GM12878 (cell line): ENCODE data around the gene C1orf50. TPM values are rescaled to one million over a fixed set of nuclear protein-coding genes. Genes with fewer than 3 reads are reported as not detected.

Source experiments
- ATAC-seq: fragments of 200-7000 bp; cut with Tn5 transposase; 3 replicates; pipeline ENCODE4 v1.9.1; 2020; ENCODE audit warnings: mild to moderate bottlenecking, moderate library complexity
- BruUV-seq: library from RNA; stranded (reverse); fragments of 400-500 nt; replicated peaks from 2 replicates; lab custom pipeline; 2021; lab: Mats Ljungman, UMichigan
- CTCF ChIA-PET: fragments of 300-600 bp; sonication (Branson Sonifier 250); formaldehyde crosslinking; extraction: SDS; loops from one replicate; lab custom pipeline; 2021; ENCODE audit warnings: inconsistent platforms; lab: Yijun Ruan, JAX
- POLR2A ChIA-PET: fragments of 350-600 bp; formaldehyde crosslinking; extraction: SDS; loops from one replicate; lab custom pipeline; 2021; ENCODE audit warnings: inconsistent platforms; lab: Charles Lee
- RAD21 ChIA-PET: fragments of 300-600 bp; sonication (Branson Sonifier 250); formaldehyde crosslinking; loops from one replicate; lab custom pipeline; 2023; ENCODE audit warnings: antibody characterized with exemption; ENCODE audit not compliant: unreplicated experiment; lab: Charles Lee
- SMC1A ChIA-PET: fragments of 300-600 bp; sonication (Branson Sonifier 250); formaldehyde crosslinking; loops from one replicate; lab custom pipeline; 2023; ENCODE audit not compliant: unreplicated experiment, uncharacterized antibody; lab: Charles Lee
- DNase-seq: peaks from one replicate; pipeline ENCODE4 v3.0.0-alpha.2; 2011; ENCODE audit warnings: low read depth, low spot score
- FAIRE-seq: peaks from 3 replicates; lab custom pipeline; 2011; peaks lifted over from hg19 to GRCh38; lab: Jason Lieb, UNC
- H2AFZ ChIP-seq: 2 replicates; pipeline ENCODE4 v1.6.0; 2011; ENCODE audit warnings: low read depth, low read length, control low read depth; ENCODE audit not compliant: control insufficient read depth
- H3K27ac ChIP-seq: 2 replicates; pipeline ENCODE4 v1.5.1; 2011; ENCODE audit warnings: control low read depth; ENCODE audit not compliant: control insufficient read depth, insufficient read depth
- H3K27me3 ChIP-seq, 2 experiments: replicated peaks in 1 of 2; 2 replicates each; pipeline versions ENCODE4 v1.6.0 to v1.6.1; 2011; ENCODE audit warnings: low read length in 1 of 2; ENCODE audit not compliant: control insufficient read depth in 2 of 2, insufficient read depth in 2 of 2
- H3K36me3 ChIP-seq, 2 experiments: 2 replicates each; pipeline ENCODE4 v1.5.1; 2011; ENCODE audit warnings: low read length in 1 of 2; ENCODE audit not compliant: control insufficient read depth in 2 of 2, insufficient read depth in 2 of 2
- H3K4me1 ChIP-seq: 2 replicates; pipeline ENCODE4 v1.6.1; 2011; ENCODE audit warnings: mild to moderate bottlenecking, low read length, moderate library complexity, mixed read lengths; ENCODE audit not compliant: control insufficient read depth, insufficient read depth
- H3K4me2 ChIP-seq: 2 replicates; pipeline ENCODE4 v1.6.0; 2011; ENCODE audit warnings: control low read depth; ENCODE audit not compliant: control insufficient read depth, insufficient read depth
- H3K4me3 ChIP-seq: fragments of 200-600 bp; sonication (generic); 2 replicates; pipeline ENCODE4 v1.5.1; 2016
- H3K79me2 ChIP-seq: 2 replicates; pipeline ENCODE4 v1.6.0; 2011; ENCODE audit warnings: low read length; ENCODE audit not compliant: control insufficient read depth, insufficient read depth
- H3K9ac ChIP-seq: 2 replicates; pipeline ENCODE4 v1.8.0; 2011; ENCODE audit warnings: low read length, control low read depth, mixed read lengths; ENCODE audit not compliant: control insufficient read depth, insufficient read depth
- H3K9me3 ChIP-seq: replicated peaks from 3 replicates; pipeline ENCODE4 v1.5.1; 2011; ENCODE audit warnings: mild to moderate bottlenecking, low read length; ENCODE audit not compliant: control insufficient read depth, insufficient read depth
- H4K20me1 ChIP-seq: 2 replicates; pipeline ENCODE4 v1.6.0; 2011; ENCODE audit not compliant: control insufficient read depth, insufficient read depth
- BCL11A ChIP-seq: IDR thresholded peaks from 2 replicates; pipeline ENCODE4 v1.6.1; 2011; ENCODE audit warnings: low read depth, low read length
- CTCF ChIP-seq, 3 experiments: IDR thresholded peaks in 2 of 3; conservative IDR thresholded peaks in 1 of 3; 2 replicates each; pipeline ENCODE4 v1.5.1; 2011; ENCODE audit warnings: low read depth in 3 of 3, low read length in 3 of 3, mild to moderate bottlenecking in 3 of 3, control low read depth in 2 of 3, moderate library complexity in 2 of 3, inconsistent platforms in 1 of 3, mixed read lengths in 1 of 3; ENCODE audit not compliant: control insufficient read depth in 2 of 3, insufficient read depth in 1 of 3; ENCODE audit errors: extremely low read depth in 1 of 3
- IKZF1 ChIP-seq: fragments of 450-650 bp; conservative IDR thresholded peaks from 2 replicates; pipeline ENCODE4 v1.6.1; 2017; ENCODE audit warnings: antibody characterized with exemption, mild to moderate bottlenecking
- JUNB ChIP-seq: IDR thresholded peaks from 2 replicates; pipeline ENCODE4 v1.6.1; 2016; ENCODE audit warnings: antibody characterized with exemption, mild to moderate bottlenecking
- MXI1 ChIP-seq: fragments of 150-350 bp; IDR thresholded peaks from 2 replicates; pipeline ENCODE4 v1.6.1; 2011; ENCODE audit warnings: low read depth, mild to moderate bottlenecking, inconsistent platforms, low read length, improper control_type of control experiment
- MYC ChIP-seq: IDR thresholded peaks from 2 replicates; pipeline ENCODE4 v1.6.1; 2011; ENCODE audit warnings: mild to moderate bottlenecking, low read length, moderate library complexity, inconsistent platforms; ENCODE audit not compliant: insufficient read depth, insufficient replicate concordance, insufficient read length, severe bottlenecking
- RAD51 ChIP-seq: fragments of 450-650 bp; IDR thresholded peaks from 2 replicates; pipeline ENCODE4 v1.6.1; 2016; ENCODE audit warnings: moderate library complexity, mild to moderate bottlenecking, inconsistent platforms
- RFX5 ChIP-seq: IDR thresholded peaks from 2 replicates; pipeline ENCODE4 v1.6.1; 2011; ENCODE audit warnings: low read depth, low read length, improper control_type of control experiment
- SIN3A ChIP-seq: IDR thresholded peaks from 2 replicates; pipeline ENCODE4 v1.6.1; 2012; ENCODE audit warnings: low read depth, low read length, improper control_type of control experiment
- ZNF274 ChIP-seq: IDR thresholded peaks from one replicate; pipeline ENCODE4 v1.8.0; 2011; ENCODE audit not compliant: insufficient read length, insufficient read depth
- WGBS: methylation state at CpG from one replicate; pipeline ENCODE4 v1.1.6; 2016; ENCODE audit warnings: low lambda C conversion rate; ENCODE audit not compliant: insufficient replicate concordance, insufficient coverage; ENCODE audit errors: missing lambda C conversion rate; 5-methylcytosine and 5-hydroxymethylcytosine counted together
- in situ Hi-C: fragments of 300-500 bp; cut with MboI; formaldehyde crosslinking; loops from 9 replicates; pipeline ENCODE4 v1.14.3; 2018; ENCODE audit warnings: mixed read lengths
- intact Hi-C: fragments of 100-400 bp; cut with micrococcal nuclease; formaldehyde crosslinking; loops from one replicate; pipeline ENCODE4 v1.14.2; 2022; ENCODE audit not compliant: unreplicated experiment
- polyA plus RNA-seq, 11 experiments: library from polyadenylated mRNA; depleted of rRNA in 4 of 11; unstranded in 6 of 11; stranded (reverse) in 5 of 11; fragments of >200 nt; fragmentation: Nextera tagmentation in 4 of 11; fragmentation: Illumina TruSeq in 1 of 11; extraction: Ambion mirVana in 4 of 11; extraction: Trizol in 1 of 11; gene quantifications; 1 replicate in 1 of 11; 2 replicates in 10 of 11; pipeline versions ENCODE4 v1.2.1 to v1.2.3, GENCODE V29; 2011 to 2016; ENCODE audit warnings: inconsistent platforms in 2 of 11, missing spikeins in 2 of 11, low read depth in 1 of 11
- total RNA-seq, 4 experiments: library from RNA; depleted of rRNA in 3 of 4; stranded (reverse); fragments of >200 nt in 3 of 4; fragmentation: Illumina TruSeq in 1 of 4; extraction: Trizol in 1 of 4; gene quantifications; 2 replicates each; pipeline versions ENCODE4 v1.2.1 to v1.2.3, GENCODE V29; 2013 to 2021
- TF ChIP-seq, protein P1 (sequence below): fragments of 450-650 bp; IDR thresholded peaks from 2 replicates; pipeline ENCODE4 v1.6.1; 2014; ENCODE audit warnings: mild to moderate bottlenecking
- TF ChIP-seq, protein P2 (sequence below): IDR thresholded peaks from 2 replicates; pipeline ENCODE4 v1.6.1; 2011; ENCODE audit warnings: mild to moderate bottlenecking, low read depth, low read length, moderate library complexity; ENCODE audit not compliant: insufficient replicate concordance

Gene C1orf50
- total and polyA plus RNA-seq, 10 of the 15 experiments (the other 5 are each of a cell fraction or from before 2014, with no cell fraction given), result 1.2 to 10.7 (median 6.7) TPM

GRCh38 chr1:42720868-42721267 is 46.2 kb upstream of the C1orf50 start:
- Histone ChIP-seq H3K79me2 (no peaks in the 10 kb centered on the region), H4K20me1 (no peaks in the 10 kb centered on the region), H3K27ac (no peak overlapping the region), H3K4me1 (no peaks in the 10 kb centered on the region), H3K9me3 (no peaks in the 10 kb centered on the region), H3K4me3 (no peak overlapping the region), H3K36me3 (peaks cover 0 to under 1% of the 10 kb centered on the region in 2 experiments; a peak in 1 of 4 replicates), H3K4me2 (no peak overlapping the region), H3K27me3 (no peaks in the 10 kb centered on the region), H2AFZ (no peak overlapping the region), H3K9ac (no peak overlapping the region)
- ChIA-PET POLR2A (no interaction called here), SMC1A (no interaction called here), CTCF (interaction anchor here (1.0 kb wide), 1 partner anchor 376 kb away, joined by 3 read pairs; no protein-coding TSS in a partner anchor), RAD21 (no interaction called here)
- ATAC-seq (no peak), DNase-seq (no peak), FAIRE-seq (no peak)
- in situ Hi-C loops, result no loop called here
- no TSS peak for BruUV-seq
- 87% methylated on average over 1 of the region's 1 CpG for WGBS
- intact Hi-C loops, result no loop called here
- TF ChIP-seq MXI1 (no peak), IKZF1 (no peak)

DNA sequence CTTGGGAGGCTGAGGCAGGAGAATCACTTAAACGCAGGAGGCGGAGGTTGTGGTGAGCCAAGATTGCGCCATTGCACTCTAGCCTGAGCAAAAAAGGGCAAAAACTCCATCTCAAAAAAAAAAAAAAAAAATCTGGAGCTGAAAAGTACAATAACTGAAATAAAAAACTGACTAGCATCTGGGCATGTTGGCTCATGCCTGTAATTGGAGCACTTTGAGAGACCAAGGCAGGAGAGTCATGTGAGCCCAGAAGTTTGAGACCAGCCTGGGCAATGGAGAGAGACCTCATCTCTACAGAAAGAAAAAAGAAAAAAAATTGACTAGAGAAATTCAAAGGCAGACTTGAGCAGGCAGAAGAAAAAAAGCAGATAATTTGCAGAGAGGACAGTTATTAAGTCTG is 45.1 kb upstream of the C1orf50 start:
- no peak overlapping the region for H3K27ac ChIP-seq
- intact Hi-C loops (no loop called here), in situ Hi-C loops (no loop called here)
- no peaks in the 10 kb centered on the region for H4K20me1 ChIP-seq
- no peak overlapping the region for H3K4me2 ChIP-seq
- H2AFZ ChIP-seq, result no peak overlapping the region
- no peaks in the 10 kb centered on the region for H3K79me2 ChIP-seq
- no peaks in the 10 kb centered on the region for H3K4me1 ChIP-seq
- ChIA-PET POLR2A (interaction anchor here (0.7 kb wide), 1 partner anchor 131 kb away, joined by 6 read pairs; no protein-coding TSS in a partner anchor), SMC1A (no interaction called here), RAD21 (no interaction called here), CTCF (interaction anchor here (0.7 to 1.0 kb wide), 2 partner anchors 60 to 377 kb away, joined by 3 to 4 read pairs; no protein-coding TSS in a partner anchor)
- no peak overlapping the region for H3K9ac ChIP-seq
- no TSS peak for BruUV-seq
- no peak overlapping the region for H3K4me3 ChIP-seq
- H3K36me3 ChIP-seq, result no peaks in the 10 kb centered on the region; a peak in 1 of 4 replicates
- no peak for ATAC-seq
- DNase-seq, result no peak
- no peak for FAIRE-seq
- no peaks in the 10 kb centered on the region for H3K27me3 ChIP-seq
- no peaks in the 10 kb centered on the region for H3K9me3 ChIP-seq
- WGBS, result 93% methylated on average over 3 of the region's 3 CpGs
- TF ChIP-seq RAD51 (no peak), RFX5 (no peak), MYC (no peak), JUNB (no peak), SIN3A (no peak), CTCF (IDR thresholded peaks at IDR 0.05 in 2 of 3, conservative IDR thresholded peaks at IDR 0.05 in 1 of 3; ENCODE audit: control insufficient read depth in 2 of 3, extremely low read depth in 1 of 3, insufficient read depth in 1 of 3, low read depth in 3 of 3, low read length in 3 of 3) (no peak), ZNF274 (no peak), BCL11A (no peak)
- TF ChIP-seq, protein P1, sequence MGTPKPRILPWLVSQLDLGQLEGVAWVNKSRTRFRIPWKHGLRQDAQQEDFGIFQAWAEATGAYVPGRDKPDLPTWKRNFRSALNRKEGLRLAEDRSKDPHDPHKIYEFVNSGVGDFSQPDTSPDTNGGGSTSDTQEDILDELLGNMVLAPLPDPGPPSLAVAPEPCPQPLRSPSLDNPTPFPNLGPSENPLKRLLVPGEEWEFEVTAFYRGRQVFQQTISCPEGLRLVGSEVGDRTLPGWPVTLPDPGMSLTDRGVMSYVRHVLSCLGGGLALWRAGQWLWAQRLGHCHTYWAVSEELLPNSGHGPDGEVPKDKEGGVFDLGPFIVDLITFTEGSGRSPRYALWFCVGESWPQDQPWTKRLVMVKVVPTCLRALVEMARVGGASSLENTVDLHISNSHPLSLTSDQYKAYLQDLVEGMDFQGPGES, result no peak
- TF ChIP-seq, protein P2, sequence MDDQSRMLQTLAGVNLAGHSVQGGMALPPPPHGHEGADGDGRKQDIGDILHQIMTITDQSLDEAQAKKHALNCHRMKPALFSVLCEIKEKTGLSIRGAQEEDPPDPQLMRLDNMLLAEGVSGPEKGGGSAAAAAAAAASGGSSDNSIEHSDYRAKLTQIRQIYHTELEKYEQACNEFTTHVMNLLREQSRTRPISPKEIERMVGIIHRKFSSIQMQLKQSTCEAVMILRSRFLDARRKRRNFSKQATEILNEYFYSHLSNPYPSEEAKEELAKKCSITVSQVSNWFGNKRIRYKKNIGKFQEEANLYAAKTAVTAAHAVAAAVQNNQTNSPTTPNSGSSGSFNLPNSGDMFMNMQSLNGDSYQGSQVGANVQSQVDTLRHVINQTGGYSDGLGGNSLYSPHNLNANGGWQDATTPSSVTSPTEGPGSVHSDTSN, result no peak
